Large intestine (tissue), 3 donors: ENCODE results near the gene DOC2B. TPM values are rescaled to one million over a fixed set of nuclear protein-coding genes. Genes with fewer than 3 reads are reported as not detected.
A peak's percentile ranks its signal among the peaks of the same experiment; 100 is the strongest.
"Not testable (repeated sequence)": the region's sequence is repeated elsewhere in the genome, so short reads cannot be mapped to it uniquely, and the experiment has no call there.

Experiments used
- DNase-seq, 2 donors: peaks; one replicate each; pipeline versions ENCODE4 v3.0.0 to v3.0.0-alpha.2; 2013
- H3K27ac ChIP-seq: one replicate; pipeline ENCODE4 v1.5.1; 2013; ENCODE audit warnings: low read length
- H3K27me3 ChIP-seq: 2 replicates; pipeline ENCODE4 v1.6.1; 2013; ENCODE audit warnings: low read length; ENCODE audit not compliant: control insufficient read depth, insufficient read depth
- H3K36me3 ChIP-seq: 2 replicates; pipeline ENCODE4 v1.6.1; 2013; ENCODE audit warnings: low read length; ENCODE audit not compliant: control insufficient read depth, insufficient read depth
- H3K4me1 ChIP-seq: one replicate; pipeline ENCODE4 v1.6.1; 2013; ENCODE audit warnings: low read length; ENCODE audit not compliant: control insufficient read depth, insufficient read depth
- H3K4me3 ChIP-seq: one replicate; pipeline ENCODE4 v1.5.1; 2013; ENCODE audit warnings: low read length
- H3K9me3 ChIP-seq: one replicate; pipeline ENCODE4 v1.6.1; 2013; ENCODE audit warnings: mild to moderate bottlenecking, low read depth, low read length, moderate library complexity; ENCODE audit not compliant: control insufficient read depth
- WGBS: methylation state at CpG from one replicate; pipeline ENCODE4 v1.1.5; 2013; ENCODE audit warnings: low lambda C conversion rate; ENCODE audit not compliant: insufficient coverage; 5-methylcytosine and 5-hydroxymethylcytosine counted together
- polyA plus RNA-seq: library from polyadenylated mRNA; unstranded; fragments of 120-200 nt; gene quantifications from one replicate; pipeline ENCODE4 v1.2.1, GENCODE V29; 2013

DOC2B gene
- polyA plus RNA-seq, 1 donor = 7.0 TPM

DNA sequence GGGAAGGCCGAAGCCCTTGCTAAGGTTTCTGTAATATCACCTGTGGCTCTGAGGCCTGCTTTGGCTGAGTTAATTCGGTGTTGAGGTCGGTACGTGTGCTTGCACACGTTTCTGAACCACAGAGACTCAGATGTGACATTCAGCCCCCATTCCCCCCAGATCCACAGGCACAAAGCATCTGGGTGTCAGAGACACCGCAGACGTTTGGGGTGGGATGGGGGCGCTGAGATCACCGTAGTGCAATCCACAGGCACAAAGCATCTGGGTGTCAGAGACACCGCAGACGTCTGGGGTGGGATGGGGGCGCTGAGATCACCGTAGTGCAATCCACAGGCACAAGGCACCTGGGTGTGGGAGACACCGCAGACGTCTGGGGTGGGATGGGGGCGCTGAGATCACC, 19.8 kb upstream of the DOC2B start:
- not testable (repeated sequence) for DNase-seq, H3K9me3 ChIP-seq, H3K4me3 ChIP-seq, H3K4me1 ChIP-seq, H3K27ac ChIP-seq, H3K36me3 ChIP-seq
- no CpG with 5 or more reads among the region's 16 CpGs for WGBS
- H3K27me3 ChIP-seq = peaks cover 20% of the 10 kb centered on the region

DNA sequence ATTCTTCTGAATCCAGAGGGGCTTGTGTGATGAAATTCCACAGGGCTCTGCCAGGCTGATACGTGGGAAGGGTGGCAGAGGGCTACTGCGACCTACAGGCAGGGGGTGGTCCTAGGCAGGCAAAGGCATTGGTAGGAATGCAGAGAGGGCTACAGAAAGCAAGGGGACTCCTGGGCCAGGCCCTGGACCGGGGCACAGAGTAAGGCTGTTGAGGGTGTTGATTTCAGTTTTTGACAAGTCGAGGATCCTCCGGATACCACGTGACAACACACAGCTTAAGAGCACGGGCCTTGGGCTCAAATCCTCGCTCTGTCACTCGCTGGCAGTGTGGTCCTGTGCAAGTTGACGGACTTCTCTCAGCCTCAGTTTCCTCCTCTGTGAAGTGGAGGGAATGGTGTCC, 19.1 kb upstream of the DOC2B start:
- no peak for DNase-seq
- Histone ChIP-seq H3K4me1 (no peaks in the 10 kb centered on the region), H3K27ac (no peak overlapping the region), H3K27me3 (peaks cover 20% of the 10 kb centered on the region), H3K4me3 (no peak overlapping the region), H3K9me3 (peaks cover 4% of the 10 kb centered on the region), H3K36me3 (no peaks in the 10 kb centered on the region)
- no CpG with 5 or more reads among the region's 10 CpGs for WGBS

DNA sequence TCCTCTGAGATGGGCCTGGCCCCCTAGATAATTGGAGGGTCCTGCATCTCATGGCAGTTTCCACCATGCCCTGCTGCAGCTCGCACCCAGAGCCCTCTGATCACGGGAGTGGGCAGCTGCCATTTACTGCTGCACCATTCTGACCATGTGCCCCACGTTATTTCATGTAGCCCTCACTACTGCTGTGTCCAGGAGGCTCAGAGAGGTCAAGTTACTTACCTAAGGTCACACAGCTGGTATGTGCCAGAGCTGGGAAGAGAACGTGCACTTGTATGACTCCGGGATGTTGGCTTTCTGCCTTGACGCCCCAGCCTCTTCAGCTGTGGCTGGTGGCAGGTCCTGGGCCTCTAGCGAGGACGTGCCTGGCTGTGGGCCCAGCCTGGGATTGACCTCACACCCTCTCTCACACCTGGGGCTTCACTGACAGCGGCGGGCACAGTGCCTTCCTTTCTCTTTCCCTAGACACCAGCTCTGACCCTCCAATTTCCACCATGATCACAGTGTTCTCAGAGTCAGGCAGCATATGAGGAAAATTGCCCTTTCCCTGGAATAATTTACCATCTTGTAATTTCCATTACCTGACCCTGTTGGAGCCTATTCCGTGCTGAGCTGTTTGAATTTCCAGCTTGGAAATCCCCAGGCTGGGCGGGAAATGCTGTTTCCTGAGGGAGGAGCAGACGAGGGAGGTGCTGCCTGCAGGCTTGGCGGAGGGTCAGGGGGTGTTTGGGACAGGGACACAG, 18.5 kb upstream of the DOC2B start:
- WGBS = no CpG with 5 or more reads among the region's 14 CpGs
- Histone ChIP-seq H3K4me3 (no peak overlapping the region), H3K4me1 (no peaks in the 10 kb centered on the region), H3K27ac (peak overlapping the region; percentile 15), H3K9me3 (peaks cover 4% of the 10 kb centered on the region), H3K27me3 (peaks cover 20% of the 10 kb centered on the region), H3K36me3 (no peaks in the 10 kb centered on the region)
- DNase-seq = peak in 1 of 2 donors; percentile 18

DNA sequence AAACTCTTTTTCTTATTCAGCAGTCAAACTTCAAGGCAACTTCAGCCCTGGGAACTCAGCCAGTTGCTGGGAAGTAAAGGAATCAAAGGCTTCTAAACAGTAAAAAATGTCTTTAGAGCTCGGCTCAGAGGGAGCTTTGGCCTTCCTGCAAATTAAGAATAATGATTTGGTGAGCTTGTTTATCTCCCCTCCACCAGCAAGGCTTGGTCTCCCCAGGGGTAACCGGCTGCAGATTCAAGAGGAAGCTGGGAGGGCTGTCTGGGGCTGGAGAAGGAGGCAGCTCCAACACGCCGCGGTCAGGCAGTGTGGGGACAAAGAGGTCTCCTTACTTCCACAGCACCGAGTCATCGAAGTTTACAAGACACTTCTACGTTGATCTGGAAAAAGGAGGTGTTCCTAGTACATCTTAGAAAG, 17.7 kb upstream of the DOC2B start:
- H3K9me3 ChIP-seq = peaks cover 4% of the 10 kb centered on the region
- no CpG with 5 or more reads among the region's 8 CpGs for WGBS
- no peak overlapping the region for H3K4me3 ChIP-seq
- H3K36me3 ChIP-seq = no peaks in the 10 kb centered on the region
- peaks cover under 1% of the 10 kb centered on the region for H3K4me1 ChIP-seq
- peak in 1 of 2 donors; percentile 15 for DNase-seq
- peaks cover 17% of the 10 kb centered on the region for H3K27me3 ChIP-seq
- no peak overlapping the region for H3K27ac ChIP-seq

DNA sequence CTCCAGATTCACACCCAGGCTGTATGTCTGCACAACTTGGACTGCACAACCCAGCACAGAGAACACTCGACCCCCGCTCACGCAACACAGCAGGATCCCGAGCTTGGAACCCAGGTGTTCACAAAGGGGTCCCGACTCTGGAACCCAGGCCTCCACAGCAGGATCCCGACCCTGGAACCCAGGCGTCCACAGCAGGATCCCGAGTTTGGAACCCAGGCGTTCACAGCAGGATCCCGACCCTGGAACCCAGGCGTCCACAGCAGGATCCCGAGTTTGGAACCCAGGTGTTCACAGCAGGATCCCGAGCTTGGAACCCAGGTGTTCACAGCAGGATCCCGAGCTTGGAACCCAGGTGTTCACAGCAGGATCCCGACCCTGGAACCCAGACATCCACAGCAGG, 16.8 kb upstream of the DOC2B start:
- H3K4me3 ChIP-seq, H3K4me1 ChIP-seq, DNase-seq, H3K9me3 ChIP-seq, H3K36me3 ChIP-seq, H3K27ac ChIP-seq: not testable (repeated sequence)
- 100% methylated on average over 1 of the region's 15 CpGs for WGBS
- peaks cover 17% of the 10 kb centered on the region for H3K27me3 ChIP-seq

DNA sequence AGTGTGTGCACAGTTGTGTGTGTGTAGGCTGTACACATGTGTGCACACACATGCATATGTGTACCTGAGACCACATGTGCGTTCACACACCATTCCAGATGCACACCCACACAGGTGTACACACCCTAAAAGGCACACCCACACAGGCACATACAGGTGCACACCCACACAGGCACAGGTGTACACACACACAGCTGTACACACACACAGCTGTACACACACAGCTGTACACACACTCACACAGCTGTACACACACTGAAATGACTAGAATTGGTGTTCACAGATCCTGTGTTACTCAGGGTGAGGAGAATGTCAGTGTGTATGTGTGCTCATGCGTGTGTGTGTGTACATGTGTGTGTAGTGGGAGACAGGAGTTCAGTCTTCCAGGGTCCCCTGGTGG, 15.9 kb upstream of the DOC2B start:
- Histone ChIP-seq H3K27ac (no peak overlapping the region), H3K4me1 (peaks cover 8% of the 10 kb centered on the region), H3K27me3 (peaks cover 17% of the 10 kb centered on the region), H3K36me3 (no peaks in the 10 kb centered on the region), H3K4me3 (no peak overlapping the region), H3K9me3 (peaks cover 4% of the 10 kb centered on the region)
- WGBS = no CpG with 5 or more reads among the region's 2 CpGs
- DNase-seq = no peak

DNA sequence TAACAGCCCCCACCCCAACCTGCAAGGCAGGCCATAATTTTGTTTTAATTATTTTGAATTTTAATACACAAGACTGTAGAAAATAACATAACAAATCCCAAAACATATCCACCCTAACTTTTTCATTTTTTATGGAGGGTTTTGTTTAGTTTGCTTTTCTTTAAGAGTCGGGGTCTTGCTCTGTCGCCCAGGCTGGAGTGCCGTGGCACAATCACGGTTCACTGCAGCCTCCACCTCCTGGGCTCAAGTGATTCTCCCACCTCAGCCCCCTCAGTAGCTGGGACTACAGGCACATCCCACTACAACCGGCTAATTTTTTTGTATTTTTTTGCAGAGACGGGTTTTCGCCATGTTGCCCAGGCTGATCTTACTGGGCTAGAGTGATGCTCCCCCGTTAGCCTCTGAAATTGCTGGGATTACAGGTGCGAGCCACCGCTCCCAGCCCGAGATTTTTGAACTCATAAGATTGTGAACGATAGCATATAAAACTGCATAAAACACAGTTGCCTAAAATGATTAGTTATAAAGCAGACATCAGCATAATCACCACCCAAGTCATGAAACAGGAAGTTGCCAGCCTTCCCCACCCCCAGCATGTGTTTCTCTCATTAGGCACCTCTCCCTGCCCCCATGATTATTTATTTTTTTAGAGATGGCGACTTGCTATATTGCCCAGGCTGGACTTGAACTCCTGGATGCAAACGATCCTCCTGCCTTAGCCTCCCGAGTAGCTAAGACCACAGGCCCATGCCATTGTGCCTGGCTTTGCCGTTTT, 13.6 kb upstream of the DOC2B start:
- Histone ChIP-seq H3K9me3 (peaks cover 4% of the 10 kb centered on the region), H3K4me3 (no peak overlapping the region), H3K27me3 (peaks cover 9% of the 10 kb centered on the region), H3K27ac (no peak overlapping the region), H3K36me3 (no peaks in the 10 kb centered on the region), H3K4me1 (peaks cover 8% of the 10 kb centered on the region)
- DNase-seq = no peak
- no CpG with 5 or more reads among the region's 16 CpGs for WGBS

DNA sequence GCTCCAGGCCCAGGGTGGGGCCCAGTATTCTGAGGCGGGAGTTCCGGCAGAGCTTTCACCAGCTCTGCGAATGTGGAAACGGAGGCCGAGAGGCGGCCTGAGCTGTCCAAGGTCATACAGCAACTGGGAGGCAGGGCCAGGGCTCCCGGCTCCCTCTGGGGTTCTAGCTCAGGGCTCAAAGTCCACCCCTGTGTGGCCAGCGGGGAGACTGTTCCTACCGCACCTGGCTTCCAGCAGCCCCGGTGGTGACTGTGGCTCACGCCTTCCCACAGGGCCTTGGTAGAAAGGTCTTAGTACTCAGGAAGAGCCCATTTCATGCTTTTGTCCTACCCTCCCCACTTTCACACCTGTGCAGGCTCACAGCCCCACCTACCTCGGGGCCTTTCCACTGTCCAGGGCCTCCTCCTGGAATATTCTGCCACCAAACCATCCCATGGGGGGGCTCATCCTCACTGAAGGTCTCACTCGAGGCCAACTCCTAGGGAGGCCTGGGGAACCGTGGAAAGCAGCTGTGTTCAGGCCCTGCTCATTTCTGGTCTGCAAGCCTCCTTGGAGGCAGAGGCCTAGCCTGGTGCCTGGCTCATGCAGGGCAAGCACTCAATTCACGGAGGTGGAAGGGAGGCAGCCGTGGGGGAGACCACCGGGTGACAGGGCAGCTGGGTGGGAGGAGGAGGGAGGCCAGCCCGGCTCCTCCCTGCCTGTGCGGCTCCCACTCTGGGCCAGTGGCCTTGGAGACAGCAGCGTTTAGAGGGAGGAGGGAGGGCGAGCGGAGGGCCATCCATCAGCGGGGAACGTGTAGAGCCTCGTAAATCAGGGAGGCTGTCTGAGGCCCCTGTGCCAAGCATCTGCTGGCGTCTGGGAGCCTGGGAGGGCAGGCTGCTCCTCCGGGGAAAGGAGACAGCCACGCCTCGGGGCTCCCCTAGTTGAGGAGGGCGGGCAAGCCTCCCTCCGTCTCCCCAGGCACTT, 12.7 kb upstream of the DOC2B start:
- DNase-seq = peak in 1 of 2 donors; percentile 25
- Histone ChIP-seq H3K9me3 (peaks cover 4% of the 10 kb centered on the region), H3K4me3 (no peak overlapping the region), H3K27ac (no peak overlapping the region), H3K27me3 (peaks cover 4% of the 10 kb centered on the region), H3K4me1 (peaks cover 8% of the 10 kb centered on the region), H3K36me3 (no peaks in the 10 kb centered on the region)
- no CpG with 5 or more reads among the region's 31 CpGs for WGBS

DNA sequence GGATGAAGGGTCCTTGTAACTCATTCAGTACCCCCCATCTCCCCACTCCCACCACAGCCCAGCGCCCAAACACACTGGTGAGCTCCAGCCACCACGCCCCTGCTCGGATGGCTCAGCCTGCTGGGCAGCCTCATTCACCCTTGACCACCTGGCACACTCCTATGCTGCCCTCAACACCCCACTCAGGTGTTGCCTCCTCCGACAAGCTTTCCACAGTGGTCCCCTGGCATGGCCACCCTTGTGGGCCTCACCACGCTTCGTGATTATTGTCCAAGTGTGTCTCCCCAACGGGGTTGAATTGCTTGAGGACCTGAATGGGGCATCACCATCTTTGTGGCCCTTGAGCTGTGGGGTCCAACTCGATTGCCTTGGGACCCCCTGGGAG, 12.0 kb upstream of the DOC2B start:
- WGBS = 92% methylated on average over 2 of the region's 8 CpGs
- peaks cover 8% of the 10 kb centered on the region for H3K4me1 ChIP-seq
- peaks cover 3% of the 10 kb centered on the region for H3K27me3 ChIP-seq
- DNase-seq = no peak
- no peaks in the 10 kb centered on the region for H3K36me3 ChIP-seq
- H3K4me3 ChIP-seq = no peak overlapping the region
- H3K9me3 ChIP-seq = peaks cover 4% of the 10 kb centered on the region
- H3K27ac ChIP-seq = no peak overlapping the region
